Neutrophil (primary cell): Measurements from ENCODE around the gene BCAS3.

Experiments
- H3K27ac ChIP-seq: fragments of 200-600 bp; sonication (generic); 2 replicates; pipeline ENCODE4 v1.5.1; 2016; ENCODE audit warnings: mild to moderate bottlenecking, moderate library complexity
- H3K27me3 ChIP-seq: fragments of 200-600 bp; sonication (generic); 2 replicates; pipeline ENCODE4 v1.6.0; 2016; ENCODE audit warnings: mild to moderate bottlenecking
- H3K36me3 ChIP-seq: fragments of 200-600 bp; sonication (generic); 2 replicates; pipeline ENCODE4 v1.5.1; 2017
- H3K4me1 ChIP-seq, 2 experiments: fragments of 200-600 bp in 1 of 2; sonication (generic) in 1 of 2; 1 replicate in 1 of 2; 2 replicates in 1 of 2; pipeline versions ENCODE4 v1.5.1 to v1.6.1; 2013 to 2016; ENCODE audit warnings: low read depth in 1 of 2, low read length in 1 of 2, mild to moderate bottlenecking in 1 of 2, moderate library complexity in 1 of 2; ENCODE audit not compliant: control insufficient read depth in 1 of 2, insufficient read depth in 1 of 2
- H3K4me3 ChIP-seq, 2 experiments: fragments of 200-600 bp in 1 of 2; sonication (generic) in 1 of 2; 1 replicate in 1 of 2; 2 replicates in 1 of 2; pipeline ENCODE4 v1.5.1; 2013 to 2016; ENCODE audit warnings: low read depth in 1 of 2, low read length in 1 of 2, mild to moderate bottlenecking in 1 of 2, moderate library complexity in 1 of 2
- H3K9me3 ChIP-seq: fragments of 200-600 bp; sonication (generic); 2 replicates; pipeline ENCODE4 v1.5.1; 2016
- TF ChIP-seq, protein P1 (sequence below): fragments of 200-600 bp; sonication (generic); IDR thresholded peaks from 2 replicates; pipeline ENCODE4 v1.5.1; 2016; ENCODE audit warnings: antibody characterized with exemption

Gene BCAS3

DNA sequence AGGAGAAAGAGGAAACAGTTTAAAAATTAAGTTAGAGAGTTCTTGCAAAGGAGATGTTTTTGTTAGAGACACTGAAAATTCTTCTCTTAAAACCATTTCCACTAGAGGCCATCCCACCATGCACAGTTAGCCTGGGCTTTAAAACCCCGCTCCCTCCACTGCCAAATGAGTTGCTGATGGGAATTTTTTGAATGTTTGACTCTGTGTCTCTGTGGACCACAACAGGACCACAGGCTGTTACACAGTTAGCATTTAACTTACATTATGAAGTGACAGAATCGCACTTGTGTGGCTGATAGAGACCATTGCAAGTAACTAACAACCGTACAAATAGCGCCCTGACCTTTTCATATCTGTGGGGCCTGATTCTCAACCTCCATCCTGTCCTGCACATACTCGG, 647.3 kb downstream of the BCAS3 start:
- H3K27me3 ChIP-seq: no peaks in the 10 kb centered on the region
- no peaks in the 10 kb centered on the region for H3K9me3 ChIP-seq
- TF ChIP-seq, protein P1, sequence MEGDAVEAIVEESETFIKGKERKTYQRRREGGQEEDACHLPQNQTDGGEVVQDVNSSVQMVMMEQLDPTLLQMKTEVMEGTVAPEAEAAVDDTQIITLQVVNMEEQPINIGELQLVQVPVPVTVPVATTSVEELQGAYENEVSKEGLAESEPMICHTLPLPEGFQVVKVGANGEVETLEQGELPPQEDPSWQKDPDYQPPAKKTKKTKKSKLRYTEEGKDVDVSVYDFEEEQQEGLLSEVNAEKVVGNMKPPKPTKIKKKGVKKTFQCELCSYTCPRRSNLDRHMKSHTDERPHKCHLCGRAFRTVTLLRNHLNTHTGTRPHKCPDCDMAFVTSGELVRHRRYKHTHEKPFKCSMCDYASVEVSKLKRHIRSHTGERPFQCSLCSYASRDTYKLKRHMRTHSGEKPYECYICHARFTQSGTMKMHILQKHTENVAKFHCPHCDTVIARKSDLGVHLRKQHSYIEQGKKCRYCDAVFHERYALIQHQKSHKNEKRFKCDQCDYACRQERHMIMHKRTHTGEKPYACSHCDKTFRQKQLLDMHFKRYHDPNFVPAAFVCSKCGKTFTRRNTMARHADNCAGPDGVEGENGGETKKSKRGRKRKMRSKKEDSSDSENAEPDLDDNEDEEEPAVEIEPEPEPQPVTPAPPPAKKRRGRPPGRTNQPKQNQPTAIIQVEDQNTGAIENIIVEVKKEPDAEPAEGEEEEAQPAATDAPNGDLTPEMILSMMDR: no peak
- no peaks in the 10 kb centered on the region for H3K4me1 ChIP-seq
- no peak overlapping the region for H3K27ac ChIP-seq
- H3K36me3 ChIP-seq: no peaks in the 10 kb centered on the region
- H3K4me3 ChIP-seq: no peak overlapping the region

DNA sequence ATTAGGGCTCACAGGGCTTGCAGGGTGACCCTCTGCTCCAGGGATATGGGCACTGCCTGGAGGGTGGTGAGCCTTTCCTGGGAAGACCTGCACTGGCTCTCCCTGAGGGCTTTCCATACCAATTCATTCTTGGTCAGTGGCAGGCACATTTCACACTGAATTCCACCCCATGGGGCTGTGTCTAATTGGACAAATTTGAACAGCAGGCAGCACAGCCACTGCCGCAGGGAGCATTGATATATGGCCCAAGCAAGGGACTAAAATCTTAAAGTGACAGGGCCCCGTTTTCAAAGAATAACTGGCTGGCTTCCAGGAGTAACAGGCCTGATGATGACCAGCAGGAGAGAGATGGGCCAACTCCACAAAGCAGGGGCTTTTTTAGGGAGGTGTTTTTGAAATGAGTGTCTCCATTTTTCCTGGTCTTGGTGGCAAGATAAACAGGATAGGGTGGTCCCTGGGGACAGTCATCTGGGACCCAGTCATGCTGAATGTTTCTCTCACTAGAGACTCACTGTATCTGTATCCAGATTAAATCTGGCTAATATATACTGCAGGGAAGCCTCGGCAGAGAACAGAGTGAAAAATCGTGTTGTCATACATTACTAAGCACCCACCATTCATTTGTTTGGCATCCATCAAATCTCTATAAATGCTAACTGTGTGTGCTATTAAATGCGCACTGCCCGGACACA, 647.9 kb downstream of the BCAS3 start:
- H3K4me3 ChIP-seq: no peak overlapping the region
- H3K9me3 ChIP-seq: no peaks in the 10 kb centered on the region
- no peak overlapping the region for H3K27ac ChIP-seq
- TF ChIP-seq, protein P1: no peak
- H3K4me1 ChIP-seq: no peaks in the 10 kb centered on the region
- no peaks in the 10 kb centered on the region for H3K27me3 ChIP-seq
- H3K36me3 ChIP-seq: no peaks in the 10 kb centered on the region

DNA sequence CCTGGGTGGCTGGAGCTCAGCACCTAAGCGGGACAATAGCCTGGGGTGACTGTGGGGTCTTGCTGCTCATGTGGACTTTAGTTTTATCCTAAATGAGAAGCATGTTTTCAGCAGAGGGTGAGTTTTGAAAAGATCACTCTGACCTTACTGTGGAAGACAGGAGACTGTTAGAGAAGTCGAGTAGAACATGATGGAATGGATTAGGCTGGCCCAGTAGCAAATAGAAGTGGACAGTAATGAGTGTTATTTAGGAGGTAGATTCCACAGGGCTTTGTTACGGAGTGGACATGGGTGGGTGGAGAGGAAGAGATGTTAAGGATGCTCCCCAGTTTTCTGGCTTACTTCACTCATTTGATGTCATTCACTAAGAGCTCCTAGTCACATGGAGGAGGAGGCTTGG, 648.7 kb downstream of the BCAS3 start:
- H3K4me1 ChIP-seq: no peaks in the 10 kb centered on the region
- no peak overlapping the region for H3K27ac ChIP-seq

DNA sequence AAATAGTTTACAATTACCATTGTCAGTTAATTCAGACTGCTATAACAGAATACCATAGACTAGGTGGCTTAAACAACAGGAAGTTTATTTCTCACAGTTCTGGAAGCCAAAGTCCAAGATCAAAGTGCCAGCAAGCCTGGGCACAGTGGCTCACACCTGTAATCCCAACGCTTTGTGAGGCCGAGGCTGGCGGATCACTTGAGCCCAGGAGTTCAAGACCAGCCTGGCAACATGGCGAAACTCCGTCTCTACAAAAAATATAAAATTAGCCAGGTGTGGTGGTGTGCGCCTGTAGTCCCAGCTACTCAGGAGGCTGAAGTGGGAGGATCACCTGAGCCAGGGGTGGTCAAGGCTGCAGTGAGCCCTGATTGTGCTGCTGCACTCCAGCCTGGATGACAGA, 650.7 kb downstream of the BCAS3 start:
- H3K36me3 ChIP-seq: no peaks in the 10 kb centered on the region
- TF ChIP-seq, protein P1: no peak
- H3K27ac ChIP-seq: no peak overlapping the region
- no peak overlapping the region for H3K4me3 ChIP-seq
- H3K9me3 ChIP-seq: no peaks in the 10 kb centered on the region
- no peaks in the 10 kb centered on the region for H3K4me1 ChIP-seq
- H3K27me3 ChIP-seq: no peaks in the 10 kb centered on the region

More for the DNA sequence above, 648.7 kb downstream of the BCAS3 start:
- Histone ChIP-seq H3K36me3 (no peaks in the 10 kb centered on the region), H3K9me3 (no peaks in the 10 kb centered on the region), H3K4me3 (no peak overlapping the region), H3K27me3 (no peaks in the 10 kb centered on the region)
- TF ChIP-seq, protein P1: no peak

DNA sequence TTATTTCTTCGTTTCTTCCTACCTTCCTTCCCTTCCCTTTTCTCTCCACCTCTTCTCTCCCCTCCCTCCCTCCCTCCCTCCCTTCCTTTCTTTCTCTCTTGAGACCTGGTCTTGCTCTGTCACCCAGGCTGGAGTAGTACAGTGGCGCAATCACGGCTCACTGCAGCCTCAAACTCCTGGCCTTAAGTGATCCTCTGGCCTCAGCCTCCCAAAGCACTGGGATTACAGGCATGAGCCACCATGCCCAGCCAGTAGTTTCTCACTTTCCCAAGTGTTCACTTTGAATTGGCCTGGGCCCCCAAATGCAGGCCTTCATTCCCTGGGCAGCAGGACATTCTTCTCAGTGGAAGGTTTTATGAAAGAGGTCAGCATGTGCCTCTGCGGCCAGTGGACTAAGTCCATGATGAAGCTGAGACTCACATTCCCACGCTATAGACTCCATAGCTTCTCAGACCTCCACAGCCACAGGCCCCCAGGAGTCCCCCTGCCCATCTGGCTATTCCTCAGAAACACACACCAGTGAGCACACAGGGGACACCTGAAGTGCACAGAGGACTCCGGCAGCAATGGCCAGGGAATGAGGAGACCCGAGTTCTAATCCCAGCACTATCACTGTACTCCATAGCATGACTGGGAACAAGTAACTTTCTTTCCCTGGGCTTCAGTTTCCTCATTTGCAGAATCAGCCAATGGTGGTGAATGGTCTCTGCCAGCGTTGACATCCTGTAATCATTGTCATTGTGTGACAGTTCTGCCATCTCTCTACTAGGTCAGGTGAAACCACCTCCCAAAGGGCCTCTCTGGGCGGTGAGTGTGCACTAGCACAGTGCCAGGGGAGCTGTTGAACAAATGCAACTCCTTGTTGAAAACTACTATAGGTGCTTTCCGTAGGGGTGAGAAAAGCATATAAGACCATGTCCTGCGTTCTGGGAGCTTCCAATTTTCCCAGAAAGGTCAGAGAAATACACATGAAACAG, 652.8 kb downstream of the BCAS3 start:
- TF ChIP-seq, protein P1: no peak

More for the DNA sequence above, 652.8 kb downstream of the BCAS3 start:
- Histone ChIP-seq H3K4me1 (no peaks in the 10 kb centered on the region), H3K27me3 (no peaks in the 10 kb centered on the region), H3K36me3 (no peaks in the 10 kb centered on the region), H3K27ac (no peak overlapping the region), H3K9me3 (no peaks in the 10 kb centered on the region), H3K4me3 (no peak overlapping the region)
